ENCODE results near the gene SSBP2.

The SSBP2 gene

GRCh38 chr5:81751009-81751835 lies at the start of gene SSBP2:
SSBP2 (minus strand) TSS chr5:81751097; CDS start chr5:81751042, 55 bp downstream.
- DNase-seq: peak; percentile 99

- DNase-seq: no peak
Measured at GRCh38 chr5:81795666-81796065, 44.8 kb upstream of the SSBP2 start.

DNA sequence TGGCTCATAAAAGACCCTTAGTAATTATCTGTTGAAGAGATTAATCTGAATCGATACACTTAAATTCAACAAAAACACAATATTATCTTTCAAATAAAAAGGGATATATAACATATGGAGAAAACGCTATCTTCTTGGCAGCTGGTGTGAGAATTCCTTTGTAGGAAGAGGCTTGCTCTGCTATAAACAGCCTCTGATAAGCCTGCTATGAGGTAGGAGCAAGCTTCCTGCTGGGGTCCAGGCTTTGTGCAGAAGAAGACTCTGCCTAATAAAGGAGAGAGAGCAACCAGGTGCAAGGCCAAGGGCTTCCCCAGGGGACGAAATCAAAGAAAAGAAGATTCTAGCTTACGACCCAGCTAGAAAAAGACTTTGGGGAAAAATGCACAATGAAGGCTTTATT lies 43.3 kb upstream of the SSBP2 start:
- no peak for DNase-seq

GRCh38 chr5:81790336-81790735 lies 39.4 kb upstream of the SSBP2 start:
- no peak for DNase-seq

GRCh38 chr5:81789033-81789432 lies 38.1 kb upstream of the SSBP2 start:
- DNase-seq: no peak

- no peak for DNase-seq
Measured at GRCh38 chr5:81788329-81788728, 37.4 kb upstream of the SSBP2 start.

- no peak for DNase-seq
Measured at GRCh38 chr5:81787474-81788242, 36.8 kb upstream of the SSBP2 start.

GRCh38 chr5:81786991-81787390 lies 36.1 kb upstream of the SSBP2 start:
- no peak for DNase-seq

DNA sequence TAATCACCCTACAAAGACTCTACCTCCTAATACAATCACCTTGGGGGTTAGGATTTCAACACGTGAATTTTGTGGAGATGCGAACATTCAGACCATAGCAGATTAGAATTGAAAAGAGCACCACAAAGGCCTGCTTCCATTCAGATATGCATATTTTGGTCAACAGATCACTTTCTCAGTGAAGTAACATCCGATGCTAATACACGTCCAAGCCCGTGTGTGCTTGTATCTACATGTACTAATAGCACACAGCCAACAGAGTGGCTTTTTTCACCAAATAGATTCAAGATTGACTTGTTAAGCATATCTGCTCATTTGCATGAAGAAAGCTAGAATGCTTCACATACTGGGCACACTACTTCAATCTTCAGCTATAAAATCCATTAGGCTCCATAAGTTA lies 35.6 kb upstream of the SSBP2 start:
- no peak for DNase-seq

- DNase-seq: no peak
Measured at GRCh38 chr5:81785322-81785721, 34.4 kb upstream of the SSBP2 start.

GRCh38 chr5:81783401-81783800 lies 32.5 kb upstream of the SSBP2 start:
- DNase-seq: no peak

- no peak for DNase-seq
Measured at GRCh38 chr5:81782811-81783210, 31.9 kb upstream of the SSBP2 start.

- DNase-seq: no peak
Measured at GRCh38 chr5:81779916-81780266, 29.0 kb upstream of the SSBP2 start.

DNA sequence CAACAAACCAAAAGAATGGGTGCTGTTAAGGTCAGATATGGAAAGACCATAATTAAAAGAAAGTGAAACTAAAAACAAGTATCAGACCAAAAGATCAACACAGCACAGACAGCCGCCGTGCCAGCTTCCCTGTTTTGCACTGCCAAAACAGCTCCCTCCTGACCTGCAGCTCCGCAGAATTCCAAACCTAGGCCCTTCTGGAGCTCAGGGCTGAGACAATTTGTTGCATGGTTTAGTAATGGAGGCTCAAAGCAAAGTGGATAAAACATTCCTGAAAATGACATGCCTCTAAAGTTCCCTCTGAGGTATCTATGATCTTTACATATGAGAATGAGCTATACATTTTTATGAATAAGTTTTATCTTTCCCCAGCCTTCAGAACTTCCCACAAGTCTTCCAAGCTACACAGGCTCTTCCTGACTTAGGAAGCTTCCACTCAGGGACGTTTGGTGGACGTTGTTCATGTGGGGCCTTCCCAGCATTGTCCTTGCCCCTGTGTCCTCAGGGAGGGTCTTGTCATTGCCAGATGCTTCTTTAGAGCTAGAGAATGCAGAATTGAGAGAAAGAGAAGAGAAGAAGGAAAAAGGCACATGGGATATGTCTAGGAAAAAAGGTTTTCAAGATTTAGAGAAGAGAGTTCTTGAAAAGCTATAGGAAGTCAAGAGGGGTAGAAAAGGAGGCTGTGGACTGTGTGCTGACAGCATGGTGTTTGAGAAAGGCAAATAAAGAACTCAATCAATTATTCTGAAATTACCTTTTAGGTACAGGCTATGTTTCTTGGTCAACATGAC lies 28.4 kb upstream of the SSBP2 start:
- peak; percentile 23 for DNase-seq

GRCh38 chr5:81778642-81779041 lies 27.7 kb upstream of the SSBP2 start:
- DNase-seq: no peak

GRCh38 chr5:81776258-81776657 lies 25.4 kb upstream of the SSBP2 start:
- DNase-seq: no peak

DNA sequence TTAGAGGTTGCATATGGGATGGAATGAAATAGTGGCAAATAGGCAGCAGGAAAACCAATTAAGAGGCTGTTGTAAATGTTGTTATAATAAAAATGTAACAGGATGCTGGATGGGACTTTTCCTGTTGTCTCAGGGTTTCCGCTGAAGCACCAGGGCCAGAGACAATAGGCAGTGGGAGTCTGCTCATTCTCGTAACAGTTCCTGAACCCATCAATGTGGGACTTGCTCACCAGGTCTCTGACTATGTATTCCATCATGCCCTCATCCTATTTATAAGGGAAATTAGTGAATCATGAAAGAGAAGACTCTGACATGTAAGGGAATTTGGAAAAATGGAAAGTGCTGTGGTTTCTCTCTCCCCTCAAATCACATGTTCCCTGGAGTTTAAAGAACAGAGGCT lies 23.5 kb upstream of the SSBP2 start:
- no peak for DNase-seq

GRCh38 chr5:81773574-81773973 lies 22.7 kb upstream of the SSBP2 start:
- no peak for DNase-seq

DNA sequence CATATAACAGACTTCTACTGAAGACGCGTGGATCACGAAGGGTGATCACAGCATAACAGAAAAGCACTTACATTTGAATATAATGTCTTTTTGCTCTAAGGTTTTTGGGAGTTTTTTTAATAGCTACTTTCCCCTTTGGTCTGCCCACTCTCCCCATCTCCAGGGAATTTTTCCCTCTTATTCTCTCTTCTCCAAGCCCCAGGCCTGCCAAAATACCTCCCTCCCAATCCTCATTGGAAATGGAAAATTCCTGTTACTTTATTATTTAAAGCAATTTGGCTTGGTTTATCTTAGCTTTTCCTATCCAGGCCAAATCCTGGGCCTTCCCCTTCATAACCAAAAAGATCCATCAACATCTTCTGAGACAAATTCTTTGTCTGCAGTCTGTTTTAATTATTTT lies 22.3 kb upstream of the SSBP2 start:
- DNase-seq: no peak

DNA sequence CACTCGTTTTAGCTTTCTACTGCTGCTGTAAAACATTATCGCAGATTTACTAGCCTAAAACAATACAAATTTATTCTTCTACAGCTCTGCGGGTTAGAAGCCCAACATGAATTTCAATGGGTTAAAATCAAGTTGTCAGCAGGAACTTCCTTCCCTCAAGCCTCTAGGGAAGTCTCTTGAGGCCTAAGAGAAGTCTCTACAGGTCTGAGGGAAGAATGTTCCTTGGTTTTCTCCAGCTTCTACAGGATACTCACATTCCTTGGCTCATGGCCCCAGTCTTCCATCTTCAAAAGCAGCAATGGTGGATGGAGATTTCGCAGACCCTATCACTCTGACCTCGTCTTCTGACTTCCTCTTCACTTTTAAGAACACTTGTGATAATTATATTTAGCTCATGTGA lies 21.6 kb upstream of the SSBP2 start:
- DNase-seq: no peak

DNA sequence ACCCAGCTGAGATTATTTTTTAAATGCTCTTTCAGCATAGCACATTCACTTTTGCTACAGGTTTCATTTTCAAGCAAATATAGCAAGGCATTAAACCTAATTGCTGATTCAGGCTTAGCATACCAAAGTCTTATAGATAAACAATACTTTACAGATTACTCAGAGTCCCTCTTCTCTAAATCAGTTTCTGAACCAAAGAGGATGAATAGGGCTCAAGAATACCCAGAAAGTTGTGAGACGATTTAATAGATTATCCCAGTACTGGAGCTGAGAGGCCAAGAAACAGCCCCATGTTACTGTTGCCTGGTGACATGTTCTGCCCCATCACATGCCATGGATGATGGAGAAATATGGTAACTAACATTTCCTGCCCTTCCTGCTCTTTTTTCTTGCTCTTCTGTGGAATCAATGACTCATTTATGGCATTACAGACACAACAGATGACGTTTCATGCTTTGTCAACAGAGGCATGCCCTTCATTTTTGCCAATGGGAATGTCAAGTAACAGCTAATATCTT lies 18.1 kb upstream of the SSBP2 start:
- DNase-seq: no peak

GRCh38 chr5:81767938-81768337 lies 17.0 kb upstream of the SSBP2 start:
- no peak for DNase-seq

GRCh38 chr5:81767097-81767496 lies 16.2 kb upstream of the SSBP2 start:
- DNase-seq: no peak
